ELR (cell line): Measurements from ENCODE around the gene MEIKIN.

Experiments
- DNase-seq: peaks from one replicate; pipeline ENCODE4 v3.0.0-alpha.2; 2015; ENCODE audit warnings: low read depth

The MEIKIN gene

DNA sequence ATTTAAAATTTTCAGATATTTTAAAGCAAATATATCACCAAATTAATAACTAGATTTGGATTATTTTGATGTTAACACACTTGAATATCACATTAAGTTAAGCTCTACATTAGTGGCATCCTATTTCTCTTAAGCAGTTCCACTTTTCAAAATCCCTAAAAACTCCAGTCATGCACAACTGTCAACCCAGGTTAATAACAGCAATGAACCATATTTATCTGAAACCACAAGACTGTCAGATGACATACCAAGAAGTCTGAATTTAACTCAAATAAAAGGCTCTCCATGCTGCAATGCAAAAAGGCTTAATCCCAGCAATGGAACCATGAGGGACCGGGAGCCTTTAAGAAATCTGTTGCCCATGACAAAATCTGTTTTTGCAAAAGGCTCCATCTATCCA lies 176.1 kb downstream of the MEIKIN start:
- DNase-seq = no peak

DNA sequence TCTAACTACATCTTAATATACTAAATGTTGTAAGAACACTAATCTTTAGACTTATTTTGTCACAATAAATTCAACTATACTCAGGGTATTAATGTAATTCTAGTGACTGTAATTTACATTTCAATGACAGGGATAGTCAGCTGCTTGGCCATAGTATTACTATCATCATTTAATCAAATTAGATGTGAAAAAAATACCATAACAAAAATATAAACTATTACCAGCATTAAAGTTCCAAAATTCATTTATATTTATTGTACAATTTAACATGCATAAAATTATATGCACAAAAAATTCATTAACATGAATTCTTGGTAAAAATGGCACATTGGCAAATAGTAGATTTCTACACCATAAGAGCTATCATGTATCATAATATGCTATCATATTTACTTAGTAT lies 177.6 kb downstream of the MEIKIN start:
- DNase-seq = no peak

DNA sequence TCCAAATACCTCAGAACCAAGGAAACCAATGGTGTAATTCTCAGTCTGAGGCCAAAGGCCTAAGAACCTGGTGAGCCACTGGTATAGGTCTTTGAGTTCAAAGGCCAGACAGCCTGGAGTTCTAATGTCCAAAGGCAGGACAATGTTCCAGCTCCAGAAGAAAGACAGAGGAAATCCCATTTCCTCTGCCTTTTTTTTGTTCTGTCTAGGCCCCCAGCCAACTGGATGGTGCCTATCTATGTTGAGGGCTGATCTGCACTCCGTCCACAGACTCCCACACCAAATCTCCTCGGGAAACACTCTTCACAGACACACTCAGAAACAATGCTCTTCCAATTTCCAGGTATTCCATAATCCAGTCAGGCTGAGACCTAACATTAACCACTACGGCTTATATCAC lies 178.8 kb downstream of the MEIKIN start:
- no peak for DNase-seq

DNA sequence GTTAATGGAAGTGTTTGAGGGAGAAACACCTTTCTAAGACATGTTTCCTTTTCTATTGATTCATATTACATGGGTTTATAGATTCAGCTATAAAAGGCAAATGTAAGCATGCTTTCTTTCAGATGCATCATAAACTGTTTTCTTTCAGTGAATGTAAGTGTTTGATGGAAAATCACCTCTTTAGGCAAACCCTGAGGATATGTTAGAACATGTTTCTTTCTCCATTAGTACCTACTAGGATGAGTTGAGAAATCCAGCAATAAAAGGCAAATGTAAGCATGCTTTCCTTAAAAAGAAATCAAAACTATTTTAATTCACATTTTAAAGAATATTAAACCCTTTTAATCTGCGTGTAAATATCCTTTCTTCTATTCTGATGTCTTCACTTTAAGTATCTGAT lies 180.2 kb downstream of the MEIKIN start:
- DNase-seq = no peak

DNA sequence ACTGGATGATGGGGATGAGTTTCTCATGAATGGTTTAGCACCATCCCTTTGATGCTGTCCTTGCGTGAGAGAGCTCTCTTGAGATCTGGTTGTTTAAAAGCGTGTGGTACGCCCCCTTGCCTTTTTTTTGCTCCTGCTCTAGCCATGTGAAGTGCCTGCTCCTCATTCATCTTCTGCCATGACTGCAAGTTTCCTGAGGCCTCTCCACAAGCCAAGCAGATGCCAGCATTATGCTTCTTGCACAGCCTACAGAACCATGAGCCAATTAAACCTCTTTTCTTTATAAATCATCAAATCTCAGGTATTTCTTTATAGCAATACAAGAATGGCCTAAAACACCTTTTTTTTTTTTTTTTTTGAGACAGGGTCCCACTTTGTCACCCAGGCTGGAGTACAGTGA lies 181.5 kb downstream of the MEIKIN start:
- DNase-seq = no peak

DNA sequence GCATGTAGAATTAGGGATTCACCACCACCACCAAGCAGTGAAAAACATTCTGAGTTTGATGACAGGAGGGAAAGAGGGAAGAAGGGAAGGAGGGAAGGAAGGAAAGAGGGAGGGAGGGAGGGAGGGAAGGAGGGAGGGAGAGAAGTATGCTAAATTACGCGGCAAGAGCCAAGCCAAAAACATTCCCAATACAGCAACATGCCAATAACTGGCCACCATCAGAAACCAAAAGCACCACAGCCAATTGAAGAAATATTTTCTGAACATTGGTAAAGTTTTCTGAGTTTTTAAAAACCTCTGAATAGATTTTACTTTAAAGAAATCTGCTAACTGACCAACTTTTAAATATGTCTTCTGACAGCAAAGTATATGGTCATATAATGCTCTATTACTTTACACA lies 184.7 kb downstream of the MEIKIN start:
- DNase-seq = no peak

DNA sequence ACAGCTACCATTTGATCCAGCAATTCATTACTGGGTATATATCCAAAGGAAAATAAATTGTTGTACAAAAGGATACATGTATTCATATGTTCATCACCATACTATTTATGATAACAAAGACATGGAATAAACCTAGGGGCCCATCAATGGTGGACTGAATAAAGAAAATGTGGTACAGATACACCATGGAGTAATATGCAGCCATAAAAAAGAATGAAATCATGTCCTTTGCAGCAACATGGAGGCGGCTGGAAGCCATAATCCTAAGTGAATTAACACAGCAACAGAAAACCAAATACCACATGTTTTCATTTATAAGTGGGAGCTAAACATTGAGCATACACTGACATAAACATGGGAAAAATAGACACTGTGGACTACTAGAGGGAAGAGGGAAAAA lies 185.8 kb downstream of the MEIKIN start:
- no peak for DNase-seq

DNA sequence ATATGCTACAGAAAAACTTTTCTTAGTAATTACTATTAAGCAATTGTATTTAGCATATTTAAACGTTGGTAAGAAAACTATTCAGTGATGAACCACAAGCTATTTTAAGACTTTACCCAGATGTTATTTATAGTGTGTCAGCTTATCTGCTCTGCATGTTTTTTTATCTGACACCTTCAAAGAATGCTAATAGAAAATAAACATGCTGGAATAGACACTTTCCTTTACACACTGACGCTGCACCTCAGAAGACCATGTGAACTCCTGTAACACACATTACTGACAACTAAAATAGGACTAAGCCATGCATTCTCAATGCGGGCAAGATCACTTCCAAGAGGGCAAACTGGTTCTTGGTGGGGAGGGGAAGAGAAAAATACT lies 187.0 kb downstream of the MEIKIN start:
- no peak for DNase-seq

DNA sequence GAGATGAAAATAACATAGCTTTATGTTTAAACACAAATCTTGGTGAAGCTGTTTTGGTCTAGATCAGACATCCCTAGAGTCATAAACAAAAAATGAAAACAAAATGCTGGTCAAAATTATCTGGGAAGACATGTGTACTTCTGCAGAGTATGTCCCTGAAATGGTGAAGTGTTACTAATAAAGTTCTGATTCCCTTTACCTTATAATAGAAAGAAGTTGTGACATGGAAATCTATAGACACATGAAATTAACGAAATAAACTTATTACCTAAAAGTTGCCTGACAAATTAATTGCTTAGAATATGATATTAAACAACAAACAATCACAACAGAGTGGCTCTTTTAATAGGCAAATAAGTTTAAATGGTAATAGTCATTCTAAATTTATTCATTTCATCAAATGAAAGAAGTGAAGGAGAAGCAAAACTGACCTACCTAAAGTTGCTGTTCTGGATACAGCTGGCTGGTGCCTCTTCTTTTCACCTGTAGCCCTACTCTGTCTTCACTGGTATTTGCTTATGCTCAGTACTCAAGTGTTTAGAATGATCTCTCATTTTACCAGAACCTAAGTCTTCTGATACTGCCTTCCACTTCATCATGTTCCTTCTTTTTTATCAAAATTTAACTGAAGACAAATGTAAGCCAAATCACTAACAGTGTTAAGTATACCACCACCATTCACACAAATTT lies 187.5 kb downstream of the MEIKIN start:
- DNase-seq = no peak
